Measurements from ENCODE around the gene DHFR.

DNA sequence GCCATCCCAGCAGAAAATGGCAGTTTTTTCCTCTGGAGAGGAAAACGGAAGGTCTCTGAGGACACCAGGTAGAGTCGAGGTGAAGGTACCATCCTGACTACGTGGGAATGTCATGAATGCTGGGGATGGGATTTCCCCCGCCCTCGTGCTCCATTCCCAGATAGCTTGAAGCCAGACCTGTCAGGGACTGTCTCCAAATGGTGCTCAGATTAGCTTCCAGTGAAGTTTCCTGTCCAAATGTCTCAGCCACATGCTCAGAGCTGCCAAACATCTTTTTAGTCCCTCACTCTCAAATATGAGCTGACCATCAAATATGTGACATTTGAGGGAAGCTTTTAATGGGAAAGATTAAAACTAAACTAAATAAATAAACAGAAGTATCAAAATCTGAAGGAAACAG, 77.1 kb downstream of the DHFR start:
- TF ChIP-seq, protein P1, sequence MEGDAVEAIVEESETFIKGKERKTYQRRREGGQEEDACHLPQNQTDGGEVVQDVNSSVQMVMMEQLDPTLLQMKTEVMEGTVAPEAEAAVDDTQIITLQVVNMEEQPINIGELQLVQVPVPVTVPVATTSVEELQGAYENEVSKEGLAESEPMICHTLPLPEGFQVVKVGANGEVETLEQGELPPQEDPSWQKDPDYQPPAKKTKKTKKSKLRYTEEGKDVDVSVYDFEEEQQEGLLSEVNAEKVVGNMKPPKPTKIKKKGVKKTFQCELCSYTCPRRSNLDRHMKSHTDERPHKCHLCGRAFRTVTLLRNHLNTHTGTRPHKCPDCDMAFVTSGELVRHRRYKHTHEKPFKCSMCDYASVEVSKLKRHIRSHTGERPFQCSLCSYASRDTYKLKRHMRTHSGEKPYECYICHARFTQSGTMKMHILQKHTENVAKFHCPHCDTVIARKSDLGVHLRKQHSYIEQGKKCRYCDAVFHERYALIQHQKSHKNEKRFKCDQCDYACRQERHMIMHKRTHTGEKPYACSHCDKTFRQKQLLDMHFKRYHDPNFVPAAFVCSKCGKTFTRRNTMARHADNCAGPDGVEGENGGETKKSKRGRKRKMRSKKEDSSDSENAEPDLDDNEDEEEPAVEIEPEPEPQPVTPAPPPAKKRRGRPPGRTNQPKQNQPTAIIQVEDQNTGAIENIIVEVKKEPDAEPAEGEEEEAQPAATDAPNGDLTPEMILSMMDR (conservative IDR thresholded peaks at IDR 0.05): no peak
- no peak for TF ChIP-seq ZFX (IDR thresholded peaks at IDR 0.05)
